Measurements from ENCODE around the gene CST9L. TPM values are rescaled to one million over a fixed set of nuclear protein-coding genes. Genes with fewer than 3 reads are reported as not detected.

Gene CST9L
- total RNA-seq, 1 experiment from 2014 or later: not detected

Other genes starting within 250 kb of the CST9L start
- gene NXT1, start 217.7 kb downstream of the CST9L start, total RNA-seq (2014; rRNA removed; shearing (Covaris generic)): 123 and 140 TPM in 2 replicates
- 16.6 and 23.9 TPM in 2 replicates for gene GZF1, start 206.3 kb downstream of the CST9L start, total RNA-seq (2014; rRNA removed; shearing (Covaris generic))
- 7.4 and 9.6 TPM in 2 replicates for gene NAPB, start 147.0 kb downstream of the CST9L start, total RNA-seq (2014; rRNA removed; shearing (Covaris generic))
- not detected in 2 replicates for gene CSTL1, start 128.8 kb downstream of the CST9L start, total RNA-seq (2014; rRNA removed; shearing (Covaris generic))
- gene CST11, start 115.6 kb downstream of the CST9L start, total RNA-seq (2014; rRNA removed; shearing (Covaris generic)): not detected in 2 replicates
- not detected in 2 replicates for gene CST8, start 77.4 kb downstream of the CST9L start, total RNA-seq (2014; rRNA removed; shearing (Covaris generic))
- gene CST9, start 37.4 kb upstream of the CST9L start, total RNA-seq (2014; rRNA removed; shearing (Covaris generic)): not detected in 2 replicates
- 330 and 411 TPM in 2 replicates for gene CST3, start 69.5 kb upstream of the CST9L start, total RNA-seq (2014; rRNA removed; shearing (Covaris generic))
- gene CST4, start 120.6 kb upstream of the CST9L start, total RNA-seq (2014; rRNA removed; shearing (Covaris generic)): 1.1 TPM in 1 of 2 replicates, not detected in the other
- gene CST1, start 182.5 kb upstream of the CST9L start, total RNA-seq (2014; rRNA removed; shearing (Covaris generic)): 2.6 and 5.0 TPM in 2 replicates

All from M059J (cell line).